ENCODE data around the gene ATP2B1.
A peak's percentile ranks its signal among the peaks of the same experiment; 100 is the strongest.
"Not testable (repeated sequence)": the region's sequence is repeated elsewhere in the genome, so short reads cannot be mapped to it uniquely, and the experiment has no call there.

The ATP2B1 gene

DNA sequence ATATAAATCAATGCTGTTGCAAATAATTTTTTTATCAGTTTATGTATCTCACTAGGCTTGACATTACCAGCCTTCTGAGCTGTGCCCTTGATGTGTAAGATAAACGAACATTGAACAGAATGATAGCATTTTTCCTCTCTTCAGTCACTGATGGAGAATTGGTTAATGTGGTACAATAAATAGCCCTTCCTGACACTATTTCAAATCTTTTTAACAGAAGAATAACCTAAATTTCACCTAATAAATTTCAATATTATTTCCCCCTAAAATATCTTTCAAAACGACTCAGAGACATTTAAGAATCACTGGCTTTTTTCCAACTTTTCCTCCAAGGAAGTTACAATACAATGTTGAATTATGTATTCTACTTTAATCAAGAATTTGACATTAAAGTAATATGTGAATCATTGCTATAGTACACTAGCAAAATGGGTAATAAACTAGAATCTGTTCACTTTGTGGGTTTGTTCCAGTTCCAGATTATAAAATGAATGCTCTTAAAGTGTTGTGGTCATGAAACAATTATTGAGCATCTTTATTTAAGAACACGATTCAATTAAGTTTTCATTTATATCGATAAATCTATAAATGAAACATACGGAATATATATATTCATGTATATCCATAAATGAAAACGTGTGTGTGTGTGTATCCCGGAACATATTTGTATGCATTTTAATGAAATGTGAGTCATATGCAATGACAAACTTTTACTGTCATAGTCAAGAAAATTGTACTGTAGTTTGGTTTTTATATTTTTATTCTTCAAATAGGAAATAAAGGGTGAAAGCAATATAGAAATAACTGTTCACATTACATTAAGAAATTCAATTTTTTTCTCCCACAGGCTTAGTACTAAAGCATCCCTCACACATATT lies 2.5 kb upstream of the ATP2B1 start:
- no peak for DNase-seq

DNA sequence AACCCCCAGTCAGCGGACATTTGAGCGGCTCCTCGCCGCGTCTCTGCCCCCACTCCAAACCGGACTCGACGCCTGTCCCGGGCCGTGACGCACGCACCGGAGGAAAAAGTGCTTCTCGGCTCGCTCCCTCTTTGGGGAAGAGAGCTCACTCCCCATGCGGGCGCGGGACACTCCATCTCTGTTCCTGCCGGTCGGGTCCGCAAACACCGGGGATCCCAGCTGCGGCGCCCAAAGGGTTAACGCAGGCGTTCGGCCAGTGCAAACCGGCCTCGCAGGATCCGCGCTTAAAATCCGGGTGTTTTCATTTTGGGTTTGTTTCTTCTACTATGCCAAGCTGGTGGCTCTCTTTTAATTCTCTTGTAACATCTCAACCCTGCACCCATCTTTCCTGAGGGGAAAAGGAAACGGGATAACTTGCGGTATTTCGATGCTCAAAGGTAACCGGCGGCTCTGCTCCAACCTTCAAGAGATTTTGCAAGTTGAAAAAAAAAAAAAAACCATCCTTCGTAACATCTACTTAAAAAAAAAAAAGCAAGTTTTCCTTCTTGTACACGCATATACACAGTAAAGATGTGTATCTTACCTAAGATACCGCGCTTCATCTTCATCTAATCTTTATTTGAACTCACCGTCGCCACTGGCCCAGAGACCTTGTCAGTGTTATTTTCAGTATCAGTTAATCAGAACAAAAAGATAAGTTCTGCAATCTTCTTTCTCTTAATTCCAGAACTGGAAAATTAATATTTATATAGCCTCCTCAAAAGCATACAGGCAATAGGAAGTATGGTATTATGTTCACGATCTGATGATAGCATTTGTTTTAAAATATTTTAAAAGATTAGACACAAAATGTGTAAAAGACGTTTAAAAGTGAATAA lies 1.6 kb upstream of the ATP2B1 start:
- DNase-seq: peak; percentile 82

DNA sequence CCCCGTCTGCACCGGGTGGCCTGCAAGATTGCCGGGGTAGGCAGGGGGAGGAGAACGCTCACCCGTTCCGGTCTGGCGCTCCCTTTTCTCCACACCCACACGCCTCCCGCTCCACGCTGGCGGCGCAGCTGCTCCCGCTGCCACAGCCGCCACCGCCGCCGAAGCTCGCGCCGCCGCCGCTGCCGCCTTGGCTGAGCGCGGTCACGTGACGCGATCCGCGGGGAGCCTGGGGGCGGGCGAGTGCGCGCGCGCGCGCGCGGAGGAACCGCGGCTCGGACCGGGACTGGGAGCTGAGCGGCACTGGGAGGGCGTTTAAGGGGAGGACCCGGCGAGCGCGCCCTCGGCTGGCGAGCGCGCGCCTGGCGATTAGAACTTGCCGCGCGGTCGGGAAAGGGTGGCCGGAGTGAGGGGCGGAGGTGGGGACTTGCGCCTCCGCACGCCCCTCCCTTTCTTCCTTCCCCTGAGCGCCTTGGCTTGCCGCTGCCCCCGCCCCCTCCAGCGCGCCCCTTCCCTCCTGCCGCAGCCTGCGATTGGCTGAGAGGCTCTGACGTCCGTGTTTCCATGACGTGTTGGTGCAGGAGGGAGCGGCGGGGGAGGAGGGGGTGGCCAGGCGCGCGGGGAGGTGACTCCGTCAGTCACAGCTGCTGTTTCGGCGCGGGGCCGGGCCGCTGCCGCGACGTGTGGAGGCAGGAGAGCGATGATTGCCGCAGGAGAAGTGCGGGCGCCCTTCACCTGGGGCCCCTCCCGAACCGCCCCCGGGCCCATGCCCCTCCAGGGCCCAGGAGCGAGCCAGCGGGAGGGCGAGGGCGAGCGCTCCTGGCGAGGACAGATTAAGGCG lies 738 bp upstream of the ATP2B1 start:
- DNase-seq: peak; percentile 99

DNA sequence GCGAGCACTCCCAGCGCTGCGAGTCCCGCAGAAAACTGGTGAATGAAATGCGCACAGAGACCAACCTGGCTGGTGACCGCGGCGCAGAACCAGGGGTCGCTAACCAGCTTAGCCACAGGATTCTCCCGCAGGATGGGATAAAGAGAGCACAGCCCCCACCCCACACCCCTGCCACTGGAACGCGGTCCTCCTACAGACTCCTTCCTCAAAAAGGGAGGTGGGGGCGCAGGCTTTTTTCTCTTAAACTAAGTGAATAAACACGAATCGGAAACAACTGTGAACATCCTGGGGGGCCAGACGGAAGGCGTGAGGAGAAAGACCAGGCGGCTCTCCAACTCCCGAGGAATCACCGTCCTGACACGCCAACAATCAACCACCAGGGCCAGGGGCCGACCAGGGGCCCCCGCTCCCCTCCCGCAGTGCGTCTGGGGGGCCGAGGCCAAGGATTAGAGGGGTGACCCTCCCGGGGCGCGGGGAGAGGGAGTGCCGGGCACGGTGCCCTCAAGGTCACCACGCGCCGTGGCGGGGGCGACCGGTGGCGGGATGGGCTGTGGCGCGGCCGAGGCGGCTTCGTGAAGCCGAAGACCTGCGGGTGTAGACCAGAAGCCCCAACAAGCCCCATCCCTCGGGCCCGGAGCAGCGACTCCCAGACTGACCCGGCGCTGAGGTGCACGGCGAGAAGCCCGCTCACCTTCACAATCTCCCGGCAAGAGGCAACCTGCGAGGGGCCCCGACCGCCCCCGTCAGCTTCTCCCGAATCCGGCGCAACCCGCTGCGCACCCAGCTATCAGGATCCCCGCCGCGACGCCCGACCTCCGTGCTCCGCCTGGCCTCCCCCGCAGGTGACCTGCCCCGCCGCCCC lies 704 bp downstream of the ATP2B1 start:
- DNase-seq: peak; percentile 59

DNA sequence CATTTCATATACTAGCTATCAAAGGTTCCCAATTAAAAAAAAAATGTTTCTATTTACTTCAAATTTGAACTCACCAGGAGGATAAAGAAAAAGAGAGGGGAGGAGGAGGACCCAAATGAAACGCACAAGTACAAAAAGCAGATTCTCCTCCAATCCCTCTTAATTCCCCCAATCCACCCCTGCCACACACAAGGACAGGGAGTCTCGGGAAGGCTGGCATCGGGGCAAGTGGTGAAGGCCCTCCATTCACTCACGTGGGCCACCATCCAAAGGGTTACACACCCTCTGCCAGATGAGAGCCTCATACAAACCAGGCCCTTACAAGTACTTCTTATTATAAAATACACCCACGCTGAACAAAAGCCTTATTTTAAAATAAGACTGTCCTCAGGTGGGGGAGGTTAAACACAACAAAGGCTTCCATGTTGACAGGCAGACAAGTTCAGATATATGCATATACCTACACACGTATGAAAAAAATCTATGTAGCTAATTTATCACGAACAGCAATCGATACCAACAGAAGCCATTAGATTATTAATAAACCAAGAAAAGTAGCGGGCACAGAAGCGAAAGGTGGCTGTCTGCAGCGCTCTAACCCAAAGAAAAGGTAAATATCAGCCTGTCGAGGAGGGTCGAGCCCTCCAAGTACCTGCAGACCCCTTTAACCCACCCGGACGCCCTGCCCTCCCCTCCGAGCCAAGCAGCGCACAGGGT lies 1.5 kb downstream of the ATP2B1 start:
- peak; percentile 35 for DNase-seq

DNA sequence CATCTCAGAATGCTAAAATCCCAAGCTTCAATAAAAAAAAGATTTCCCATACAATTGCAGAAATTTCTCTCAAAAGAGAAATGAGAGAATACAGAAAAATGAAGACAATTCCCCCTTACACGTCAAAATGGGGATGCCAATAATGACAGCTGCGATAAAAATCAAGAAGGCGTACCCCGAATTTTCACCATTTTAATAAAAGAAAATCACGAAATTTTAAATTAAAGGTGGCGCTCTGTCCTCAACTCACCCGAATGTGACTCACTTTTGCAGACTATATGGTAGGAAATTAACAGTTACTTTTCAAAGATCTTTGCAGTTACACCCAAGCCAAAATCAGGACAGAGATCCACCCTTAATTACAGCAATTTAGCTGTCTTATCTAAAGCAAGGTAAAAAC lies 2.1 kb downstream of the ATP2B1 start:
- no peak for DNase-seq

DNA sequence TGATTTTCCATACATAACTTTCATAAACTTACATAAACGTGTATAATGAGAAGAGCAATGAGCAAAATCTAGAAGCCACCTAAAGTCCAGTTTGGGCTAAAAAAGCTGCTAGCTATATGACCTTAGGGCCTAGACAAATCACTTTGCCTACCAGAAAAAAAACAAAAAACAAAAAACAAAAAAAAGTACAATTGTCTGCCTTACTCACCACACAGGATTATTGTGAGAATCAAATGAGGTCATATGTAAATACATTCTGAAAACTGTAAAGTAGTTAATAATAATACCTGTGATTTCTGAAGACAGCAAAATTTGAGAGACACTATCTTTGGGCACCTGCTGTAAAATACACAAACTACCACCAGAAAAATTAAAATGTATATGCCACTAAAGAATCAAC lies 4.2 kb downstream of the ATP2B1 start:
- no peak for DNase-seq

DNA sequence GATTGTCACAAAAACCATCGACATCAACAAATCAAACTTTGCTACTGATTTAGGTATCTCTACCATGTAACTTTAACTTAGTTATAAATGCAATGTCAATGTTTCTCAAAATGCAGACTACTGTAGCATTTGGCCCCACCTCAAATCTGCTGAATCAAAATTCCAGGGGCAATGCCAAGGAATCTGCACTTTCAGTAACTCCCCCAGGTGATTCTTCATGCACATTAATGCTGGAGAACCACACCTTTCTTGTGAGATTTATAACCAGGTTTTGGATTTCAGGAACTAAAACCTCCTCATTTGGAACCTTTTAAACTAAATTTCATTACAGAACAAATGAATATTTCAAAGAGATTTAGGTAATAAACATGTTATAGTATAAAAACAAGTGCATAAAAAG lies 4.9 kb downstream of the ATP2B1 start:
- no peak for DNase-seq

DNA sequence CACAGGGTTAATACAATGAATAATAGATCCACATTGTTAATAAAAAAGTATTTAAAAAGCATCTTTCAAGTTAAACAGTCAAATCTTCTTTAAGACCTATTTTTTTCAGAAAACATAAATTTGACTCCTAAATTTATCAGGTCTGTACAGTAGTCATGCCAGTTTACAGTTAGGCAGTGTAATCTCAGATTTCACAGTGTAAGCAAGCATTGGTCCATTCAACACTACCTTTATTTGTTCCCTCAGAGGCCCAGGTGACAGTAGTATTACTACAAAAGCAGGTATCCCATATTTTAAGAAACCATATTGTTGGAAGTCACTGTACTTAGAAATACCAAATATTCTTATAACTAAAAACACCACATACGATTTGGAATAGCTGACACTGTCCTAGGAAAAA lies 6.1 kb downstream of the ATP2B1 start:
- no peak for DNase-seq

DNA sequence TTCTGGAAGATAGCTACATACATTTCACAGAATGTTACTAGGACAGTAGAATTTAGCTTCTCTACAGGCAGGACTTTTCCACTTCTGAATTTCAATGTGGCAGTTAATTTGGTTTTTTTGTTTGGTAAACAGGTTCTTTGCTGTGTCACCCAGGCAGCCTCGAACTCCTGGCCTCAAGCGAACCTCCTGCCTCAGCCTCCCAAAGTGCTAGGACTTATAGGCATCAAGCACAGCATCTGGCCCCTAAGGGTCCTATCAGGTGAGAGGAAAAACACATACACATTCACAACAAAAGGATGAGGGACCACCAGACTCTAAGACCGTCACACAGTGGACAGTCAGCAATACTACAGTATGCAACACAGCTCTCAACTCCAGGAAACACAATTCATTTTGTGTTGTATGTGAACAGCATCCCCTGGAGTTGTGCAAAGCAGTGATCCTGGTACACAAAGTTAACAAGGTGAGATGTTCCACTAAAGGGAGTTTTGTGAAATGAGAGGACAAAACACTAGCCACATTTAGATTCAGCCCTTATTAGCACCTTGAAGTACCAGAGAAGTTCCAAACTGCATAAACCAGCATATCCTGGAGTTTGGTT lies 6.9 kb downstream of the ATP2B1 start:
- DNase-seq: no peak

DNA sequence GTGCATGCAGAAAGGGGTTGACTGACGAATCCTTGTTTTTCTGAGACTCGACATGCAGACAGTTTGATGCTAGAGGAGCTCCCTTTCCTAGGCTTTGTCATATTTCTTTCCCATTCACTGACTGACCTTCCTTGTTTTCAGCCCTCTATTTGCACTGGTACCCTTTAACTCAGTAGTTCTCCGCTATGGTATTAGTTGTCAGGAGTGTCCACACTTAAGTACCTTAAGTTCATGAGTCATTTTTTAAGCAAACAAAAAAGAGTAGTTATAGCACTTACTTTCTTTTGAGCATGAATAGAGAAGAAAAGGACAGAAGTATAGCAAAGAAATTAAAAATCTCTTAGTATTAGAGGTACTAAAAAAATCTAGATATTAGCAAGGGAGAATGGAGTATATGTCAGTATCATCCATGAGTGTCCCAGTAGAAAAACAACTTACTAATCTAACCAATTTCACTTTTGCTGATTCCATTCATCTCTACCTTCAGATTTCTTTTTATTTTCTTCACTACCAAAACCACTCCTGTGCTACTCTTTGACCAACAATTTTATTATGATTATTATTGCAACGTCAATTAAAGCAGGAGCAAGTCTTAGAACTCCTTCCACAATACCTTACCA lies 8.3 kb downstream of the ATP2B1 start:
- DNase-seq: no peak

DNA sequence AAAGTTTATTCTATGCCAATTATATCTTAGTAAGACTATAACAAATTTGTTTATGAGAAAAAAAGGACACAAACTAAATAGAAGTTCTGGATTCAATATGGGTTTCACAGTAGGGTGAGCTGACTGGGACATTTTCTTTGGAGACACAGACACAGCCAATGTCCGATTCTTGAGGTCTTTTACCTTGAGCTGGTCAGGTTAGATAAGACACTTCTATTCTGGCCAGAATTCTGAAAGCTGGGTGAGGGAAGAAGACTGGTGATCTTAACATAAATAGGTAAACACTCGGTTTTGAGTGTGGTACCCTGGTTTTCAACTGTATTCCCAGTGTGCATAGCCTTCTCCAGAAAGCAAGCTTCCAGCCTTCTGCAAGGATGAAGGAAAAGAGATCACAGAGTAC lies 10.0 kb downstream of the ATP2B1 start:
- no peak for DNase-seq

DNA sequence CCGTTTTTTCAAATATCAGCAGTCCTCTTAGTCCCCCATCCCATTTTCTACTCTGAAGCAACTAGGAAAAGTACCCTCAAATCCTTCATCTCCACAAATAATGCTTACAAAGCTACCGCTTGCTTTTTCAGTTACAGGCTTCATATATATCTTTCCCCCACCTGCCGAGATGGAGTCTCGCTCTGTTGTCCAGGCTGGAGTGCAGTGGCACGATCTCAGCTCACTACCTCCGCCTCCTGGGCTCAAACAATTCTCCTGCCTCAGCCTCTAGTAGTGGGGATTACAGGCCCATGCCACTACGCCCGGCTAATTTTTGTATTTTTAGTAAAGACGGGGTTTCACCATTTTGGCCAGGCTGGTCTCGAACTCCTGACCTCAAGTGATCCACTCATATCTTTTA lies 10.9 kb downstream of the ATP2B1 start:
- DNase-seq: not testable (repeated sequence)

DNA sequence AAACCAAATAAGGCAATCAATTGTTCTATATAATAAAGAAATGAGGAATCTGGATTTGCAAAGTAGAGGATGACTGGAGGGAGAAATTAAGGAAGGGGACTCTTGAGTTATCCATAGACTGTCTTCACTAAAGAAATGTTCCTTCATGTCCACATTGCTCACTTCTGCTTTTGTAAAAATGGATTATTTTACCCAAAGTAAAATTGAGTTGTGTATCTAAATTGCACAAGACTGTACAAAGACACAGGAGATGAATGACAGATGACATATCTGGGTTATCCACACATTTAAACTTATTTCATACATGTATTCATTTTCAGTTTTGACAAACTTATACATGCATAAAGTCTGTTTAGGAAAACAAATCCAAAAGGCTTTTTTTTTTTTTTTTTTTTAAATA lies 11.3 kb downstream of the ATP2B1 start:
- no peak for DNase-seq

DNA sequence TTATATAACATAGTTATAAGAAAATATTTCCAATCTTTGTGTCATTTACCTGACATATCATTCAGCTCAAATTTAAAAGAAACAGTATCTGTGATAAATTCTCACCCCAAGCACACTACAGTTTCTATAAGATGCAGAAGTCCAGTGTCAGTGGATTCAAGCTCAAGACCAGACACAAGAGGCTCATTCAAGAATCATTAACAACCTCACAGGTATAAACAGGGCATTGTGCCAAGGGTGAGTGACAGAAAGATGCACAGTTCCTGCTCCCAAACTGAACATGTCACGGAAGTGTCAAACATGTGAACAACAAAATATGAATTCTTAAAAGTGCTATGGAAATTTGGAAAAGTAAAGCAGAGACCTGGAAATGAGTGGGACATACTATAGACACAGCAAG lies 12.8 kb downstream of the ATP2B1 start:
- no peak for DNase-seq

DNA sequence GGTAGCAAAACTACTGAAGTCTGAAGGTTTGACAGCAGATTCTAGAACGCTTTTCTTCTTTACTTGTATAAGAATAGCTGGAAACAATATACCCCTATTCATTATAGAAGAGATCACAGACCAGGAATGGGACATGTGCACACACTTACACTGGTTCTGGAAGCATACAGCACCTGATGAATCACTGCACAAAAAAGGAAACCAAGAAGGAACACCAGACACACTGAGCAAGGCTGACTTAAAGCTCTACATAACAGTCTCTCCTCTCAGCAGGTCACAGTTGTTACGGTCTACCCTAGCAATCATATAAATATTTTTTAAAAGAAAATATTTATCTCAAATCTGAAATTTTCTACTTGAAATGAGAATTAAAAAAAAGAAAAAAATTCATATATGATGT lies 13.5 kb downstream of the ATP2B1 start:
- no peak for DNase-seq

DNA sequence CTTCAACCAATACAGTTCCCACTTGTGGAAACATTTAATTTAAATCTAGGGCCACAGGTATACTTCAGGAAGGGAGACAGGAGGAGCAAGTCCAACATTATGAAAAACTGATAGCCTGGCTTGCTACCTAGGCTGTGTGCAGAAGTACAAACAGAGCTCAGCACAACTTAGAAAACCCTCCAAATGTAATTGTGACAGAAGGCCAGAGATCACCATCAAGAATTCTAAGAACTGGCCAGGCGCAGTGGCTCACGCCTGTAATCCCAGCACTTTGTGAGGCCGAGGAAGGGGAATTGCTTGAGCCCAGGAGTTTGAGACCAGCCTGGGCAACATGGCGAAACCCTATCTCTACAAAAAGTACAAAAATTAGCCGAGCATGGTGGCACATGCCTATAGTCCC lies 14.1 kb downstream of the ATP2B1 start:
- DNase-seq: no peak

DNA sequence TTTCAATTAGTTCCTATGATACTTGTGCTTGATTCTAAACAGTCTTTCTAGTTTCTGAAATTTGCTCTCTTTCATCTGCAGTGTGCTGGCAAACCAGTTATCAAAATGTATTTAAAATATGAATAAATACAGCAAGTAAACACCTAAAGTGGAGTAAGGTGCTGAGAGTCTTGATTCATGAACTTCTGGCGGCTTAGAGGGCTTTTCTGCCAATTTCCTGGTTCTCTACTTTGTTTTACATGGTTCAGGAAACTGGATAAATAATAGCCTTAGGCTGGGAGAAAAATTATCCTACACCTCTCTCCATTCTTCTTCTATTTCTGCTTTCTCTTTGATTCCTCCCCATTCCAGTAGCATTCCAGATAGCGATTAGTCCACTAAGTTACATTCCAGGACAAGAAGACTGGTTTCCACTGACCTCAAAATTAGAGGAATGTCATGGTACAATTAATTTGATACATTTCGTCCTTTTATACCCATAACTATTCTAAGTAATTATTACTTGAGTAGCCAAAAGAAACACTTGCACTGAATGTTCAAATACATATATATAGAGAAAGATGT lies 14.9 kb downstream of the ATP2B1 start:
- no peak for DNase-seq

DNA sequence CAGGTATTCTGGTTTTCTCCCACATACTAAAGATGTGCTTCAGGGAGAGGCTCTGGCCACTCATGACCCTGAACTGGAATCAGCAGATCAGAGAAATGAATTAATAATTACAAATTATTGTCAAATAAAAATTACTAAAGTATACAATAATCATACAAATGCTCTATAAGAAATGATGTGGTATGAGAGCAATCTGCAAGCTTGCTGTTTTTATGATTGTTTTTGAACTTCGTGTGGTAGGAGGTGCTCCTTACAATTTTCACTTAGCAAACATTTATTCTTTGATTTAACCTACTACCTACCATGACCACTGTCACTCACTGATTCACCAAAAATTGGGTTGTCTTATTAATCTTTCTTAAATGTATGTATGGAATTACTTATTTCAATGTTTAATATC lies 16.2 kb downstream of the ATP2B1 start:
- DNase-seq: no peak

DNA sequence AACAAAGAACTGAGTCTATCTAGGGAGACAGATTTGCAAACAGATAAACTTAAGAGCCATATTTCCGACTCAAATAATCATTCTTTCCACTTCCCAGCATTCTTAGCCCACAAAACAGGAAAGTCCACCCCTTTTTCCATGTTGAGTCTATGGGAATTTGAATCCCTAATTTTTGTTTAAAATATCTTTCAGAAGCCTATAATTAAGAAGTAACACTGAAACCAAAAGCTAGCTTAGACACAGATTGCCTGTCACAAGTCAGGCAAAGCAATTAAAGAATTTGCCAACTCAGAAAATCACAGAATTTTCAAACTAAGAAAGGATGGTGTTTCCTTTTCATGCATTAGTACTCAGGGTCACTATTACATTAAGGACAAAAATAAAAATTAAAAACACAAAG lies 17.0 kb downstream of the ATP2B1 start:
- no peak for DNase-seq
